Ovary (tissue), 9 donors: ENCODE data around the gene PYCR2. TPM values are rescaled to one million over a fixed set of nuclear protein-coding genes. Genes with fewer than 3 reads are reported as not detected.

Source experiments
- DNase-seq, 5 donors: peaks; one replicate each; pipeline ENCODE4 v3.0.0-alpha.2; 2019 to 2020
- H3K27ac ChIP-seq, 2 donors: fragments of 200-600 bp; one replicate each; pipeline versions ENCODE4 v1.5.1 to v1.8.0; 2019 to 2022
- H3K27me3 ChIP-seq: fragments of 200-600 bp; one replicate; pipeline ENCODE4 v1.8.0; 2022
- H3K36me3 ChIP-seq: fragments of 200-600 bp; sonication (generic); one replicate; pipeline ENCODE4 v1.5.1; 2019
- H3K4me1 ChIP-seq: one replicate; pipeline ENCODE4 v1.8.1; 2013; ENCODE audit warnings: mild to moderate bottlenecking, moderate library complexity; ENCODE audit not compliant: insufficient read depth
- H3K4me3 ChIP-seq: fragments of 200-600 bp; sonication (generic); one replicate; pipeline ENCODE4 v1.5.1; 2017
- H3K9me3 ChIP-seq, 2 donors: fragments of 200-600 bp in 1 of 2; sonication (generic) in 1 of 2; one replicate each; pipeline versions ENCODE4 v1.5.1 to v1.8.1; 2013 to 2019; ENCODE audit warnings: mild to moderate bottlenecking in 1 of 2, moderate library complexity in 1 of 2
- CTCF ChIP-seq, 3 donors: fragments of 450-650 bp in 2 of 3; fragments of 200-600 bp in 1 of 3; IDR thresholded peaks; one replicate each; pipeline versions ENCODE4 v1.5.1 to v1.8.0; 2016 to 2022; ENCODE audit warnings: antibody characterized with exemption in 3 of 3, mild to moderate bottlenecking in 1 of 3
- EP300 ChIP-seq: sonication (generic); formaldehyde crosslinking; IDR thresholded peaks from one replicate; pipeline ENCODE4 v1.6.1; 2017; ENCODE audit warnings: antibody characterized with exemption
- POLR2A ChIP-seq: fragments of 450-650 bp; IDR thresholded peaks from one replicate; pipeline ENCODE4 v1.6.1; 2017; ENCODE audit warnings: antibody characterized with exemption, mild to moderate bottlenecking, moderate library complexity
- WGBS, 3 donors: extraction: QIAGEN DNeasy Blood & Tissue Kit in 1 of 3; methylation state at CpG; one replicate each; pipeline versions ENCODE4 v1.1.5 to v1.1.7; 2013 to 2017; 5-methylcytosine and 5-hydroxymethylcytosine counted together
- intact Hi-C, 4 donors: fragments of 100-400 bp; cut with DNase I; formaldehyde crosslinking; loops; one replicate each; pipeline versions ENCODE4 v1.11.0 to v1.15.1; 2022 to 2023
- polyA plus RNA-seq, 2 donors: library from polyadenylated mRNA; stranded (reverse); fragments of 200-250 nt in 1 of 2; fragments of 350-450 nt in 1 of 2; fragmentation: Illumina TruSeq in 1 of 2; extraction: RNeasy Lipid Tissue Mini Kit (QIAGEN cat#74804) in 1 of 2; gene quantifications; one replicate each; pipeline ENCODE4 v1.2.3, GENCODE V29; 2013 to 2014
- total RNA-seq, 7 donors: library from RNA; depleted of rRNA in 2 of 7; stranded (reverse); fragments of >200 nt in 2 of 7; fragmentation: NEBNext Ultra II Directional in 3 of 7; extraction: Animal tissue kit (Norgen Biotek cat#: 25700) in 3 of 7; gene quantifications; one replicate each; pipeline versions ENCODE4 v1.1.0 to v1.2.4, GENCODE V29; 2016 to 2023
- donor health status: DM: no; HTN: no; CAD: no; lungs with moderate emphysema.
- donor health status: DM: no; HTN: no; CAD: no.
- donor health status: Bipolar disorder and iron deficiency.
- donor health status: DM: yes; HTN: yes; CAD: no.
- donor health status: DM: no; HTN: no; CAD: no.
- donor health status: DM: yes; HTN: yes; CAD: no.

PYCR2 gene
- total and polyA plus RNA-seq, 9 donors = 35.8 to 93.3 (median 58.7) TPM

GRCh38 chr1:225949041-225949440, 25.0 kb upstream of the PYCR2 start:
- H3K4me3 ChIP-seq = no peak overlapping the region
- intact Hi-C loops = no loop called here
- 61 to 69% (median 62%) methylated on average over 6 of the region's 6 CpGs for WGBS, 3 donors
- no peak for TF ChIP-seq CTCF (IDR thresholded peaks at IDR 0.05)
- no peak for TF ChIP-seq EP300
- TF ChIP-seq POLR2A = no peak
- H3K27ac ChIP-seq = no peak overlapping the region
- H3K4me1 ChIP-seq = no peaks in the 10 kb centered on the region
- no peaks in the 10 kb centered on the region for H3K27me3 ChIP-seq
- DNase-seq = no peak
- H3K36me3 ChIP-seq = no peaks in the 10 kb centered on the region
- H3K9me3 ChIP-seq = no peaks in the 10 kb centered on the region

- intact Hi-C loops = no loop called here
- no peaks in the 10 kb centered on the region for H3K27me3 ChIP-seq
- H3K4me1 ChIP-seq = peaks cover under 1% of the 10 kb centered on the region
- WGBS, 3 donors = 94 to 97% (median 95%) methylated on average over 5 of the region's 5 CpGs
- H3K36me3 ChIP-seq = no peaks in the 10 kb centered on the region
- H3K27ac ChIP-seq = no peak overlapping the region
- H3K9me3 ChIP-seq = no peaks in the 10 kb centered on the region
- no peak for TF ChIP-seq EP300
- no peak for TF ChIP-seq CTCF (IDR thresholded peaks at IDR 0.05)
- no peak for TF ChIP-seq POLR2A
- no peak overlapping the region for H3K4me3 ChIP-seq
- DNase-seq = no peak
Observed at GRCh38 chr1:225946803-225947202, 22.8 kb upstream of the PYCR2 start.

DNA sequence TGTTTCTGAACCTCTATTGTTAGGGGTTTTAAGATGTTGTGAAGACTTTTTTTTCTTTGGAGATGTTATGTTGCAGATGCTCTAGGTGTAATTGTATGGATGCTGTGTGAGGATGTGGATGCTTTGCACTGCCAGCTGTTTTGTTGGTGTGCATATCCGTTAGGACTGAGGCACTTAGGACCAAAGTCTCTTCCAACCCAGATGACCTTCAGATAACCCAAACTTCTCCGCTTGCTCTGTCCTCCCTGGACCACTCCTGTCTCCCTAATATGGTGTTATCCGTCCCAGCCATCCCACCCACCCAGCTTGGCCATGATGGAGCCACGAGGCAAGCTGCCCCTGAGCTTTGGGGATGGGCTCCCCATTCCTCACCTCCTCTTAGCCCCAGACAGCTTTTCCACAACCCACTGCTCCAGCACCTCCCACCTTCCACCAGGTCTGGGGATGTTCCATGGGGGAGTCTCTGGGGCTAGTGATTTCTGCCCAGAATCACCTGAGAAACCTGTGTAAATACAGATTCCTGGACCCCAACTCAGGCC, 22.1 kb upstream of the PYCR2 start:
- no peaks in the 10 kb centered on the region for H3K27me3 ChIP-seq
- no peak overlapping the region for H3K27ac ChIP-seq
- TF ChIP-seq POLR2A (no peak), CTCF (IDR thresholded peaks at IDR 0.05) (no peak), EP300 (no peak)
- no peaks in the 10 kb centered on the region for H3K36me3 ChIP-seq
- WGBS, 3 donors = 66 to 80% (median 78%) methylated on average over 4 of the region's 4 CpGs
- peaks cover 5% of the 10 kb centered on the region for H3K4me1 ChIP-seq
- no peak overlapping the region for H3K4me3 ChIP-seq
- intact Hi-C loops = no loop called here
- H3K9me3 ChIP-seq = no peaks in the 10 kb centered on the region
- DNase-seq = no peak

DNA sequence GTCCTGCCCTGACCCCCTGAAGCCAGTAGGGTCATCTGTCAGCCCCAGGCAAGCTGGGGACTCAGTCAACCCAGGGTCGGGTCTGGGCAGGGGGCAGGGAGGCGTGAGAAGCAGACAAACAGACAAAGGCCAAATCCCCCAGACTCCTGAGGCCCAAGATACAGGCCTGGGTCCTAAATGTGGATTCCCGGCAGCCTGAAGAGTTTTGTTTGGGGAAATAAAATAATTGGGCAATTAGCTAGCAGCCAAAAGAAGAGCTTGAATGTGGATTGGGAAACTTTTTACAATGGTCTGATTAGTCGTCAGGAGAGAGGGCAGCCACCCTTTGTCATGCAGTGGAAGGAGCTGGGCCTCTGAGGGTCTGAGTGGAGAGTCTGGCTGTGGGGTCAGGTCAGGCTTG, 21.5 kb upstream of the PYCR2 start:
- Histone ChIP-seq H3K36me3 (no peaks in the 10 kb centered on the region), H3K27me3 (no peaks in the 10 kb centered on the region), H3K4me1 (peaks cover 11% of the 10 kb centered on the region), H3K27ac (no peak overlapping the region), H3K9me3 (no peaks in the 10 kb centered on the region), H3K4me3 (no peak overlapping the region)
- TF ChIP-seq POLR2A (no peak), EP300 (no peak), CTCF (IDR thresholded peaks at IDR 0.05) (no peak)
- DNase-seq = no peak
- 70 to 83% (median 71%) methylated on average over 4 of the region's 4 CpGs for WGBS, 3 donors
- intact Hi-C loops = no loop called here
